HG02759 (cell line): ENCODE measurements around the gene SIGLEC10.
"Not testable (repeated sequence)": the region's sequence is repeated elsewhere in the genome, so short reads cannot be mapped to it uniquely, and the experiment has no call there.

Experiments used
- ATAC-seq: cut with Tn5 transposase; IDR thresholded peaks from one replicate; pipeline ENCODE4 v1.9.1; 2021; ENCODE audit warnings: mild to moderate bottlenecking, moderate library complexity; ENCODE audit not compliant: unreplicated experiment

The SIGLEC10 gene

GRCh38 chr19:51397453-51397852 is 20.0 kb downstream of the SIGLEC10 start:
- not testable (repeated sequence) for ATAC-seq

GRCh38 chr19:51396175-51396574 is 21.3 kb downstream of the SIGLEC10 start:
- ATAC-seq, result no peak

GRCh38 chr19:51394050-51394836 is 23.2 kb downstream of the SIGLEC10 start:
- ATAC-seq, result peak; percentile 88

GRCh38 chr19:51392701-51393100 is 24.7 kb downstream of the SIGLEC10 start:
- ATAC-seq, result no peak

GRCh38 chr19:51391073-51391611 is 26.3 kb downstream of the SIGLEC10 start:
- ATAC-seq, result no peak

GRCh38 chr19:51389143-51389542 is 28.3 kb downstream of the SIGLEC10 start:
- no peak for ATAC-seq

- no peak for ATAC-seq
These were observed 29.5 kb downstream of the SIGLEC10 start, which contains the start of gene LIM2 for GRCh38 chr19:51387924-51388389. Gene LIM2 (minus strand): TSS chr19:51387974. CDS start chr19:51387443, 531 bp downstream.

GRCh38 chr19:51386882-51387520 is 30.4 kb downstream of the SIGLEC10 start:
- ATAC-seq, result no peak

- no peak for ATAC-seq
These were observed 35.4 kb downstream of the SIGLEC10 start for GRCh38 chr19:51382004-51382403.

GRCh38 chr19:51380379-51380778 is 37.1 kb downstream of the SIGLEC10 start:
- ATAC-seq, result no peak

- no peak for ATAC-seq
These were observed 40.0 kb downstream of the SIGLEC10 start for GRCh38 chr19:51377422-51377821.

- no peak for ATAC-seq
These were observed 41.8 kb downstream of the SIGLEC10 start for GRCh38 chr19:51375504-51376221.

GRCh38 chr19:51372649-51373504 is 44.6 kb downstream of the SIGLEC10 start, which contains the start of gene NKG7:
Gene NKG7 (minus strand): TSS chr19:51372654. CDS start chr19:51372535, 119 bp downstream.
- no peak for ATAC-seq

GRCh38 chr19:51372021-51372648 is 45.3 kb downstream of the SIGLEC10 start:
- no peak for ATAC-seq

GRCh38 chr19:51371186-51371690 is 46.2 kb downstream of the SIGLEC10 start:
- no peak for ATAC-seq

GRCh38 chr19:51370230-51370629 is 47.2 kb downstream of the SIGLEC10 start:
- ATAC-seq, result no peak

- no peak for ATAC-seq
These were observed 48.8 kb downstream of the SIGLEC10 start, which contains the start of gene CLDND2 for GRCh38 chr19:51368366-51369282. Gene CLDND2 (minus strand): TSS chr19:51369003. CDS start chr19:51368577, 426 bp downstream.
